ENCODE results near the gene SLC36A1. TPM values are rescaled to one million over a fixed set of nuclear protein-coding genes. Genes with fewer than 3 reads are reported as not detected.

The SLC36A1 gene
- total and polyA plus RNA-seq, 8 donors = 4.0 to 34.5 (median 5.6) TPM

GRCh38 chr5:151459680-151460324 lies 12.4 kb downstream of the SLC36A1 start:
- intact Hi-C loops (cut with DNase I) = loop anchor here in 1 of 2 donors (10.0 kb wide), 1 partner anchor 195 kb away; no protein-coding TSS in a partner anchor
- TF ChIP-seq CTCF (IDR thresholded peaks at IDR 0.05) = no peak
- no peak overlapping the region for H3K27ac ChIP-seq
- no peaks in the 10 kb centered on the region for H3K27me3 ChIP-seq
- peaks cover 0 to 61% of the 10 kb centered on the region in 2 donors for H3K36me3 ChIP-seq
- no peaks in the 10 kb centered on the region for H3K4me1 ChIP-seq
- DNase-seq = no peak
- no peak overlapping the region for H3K4me3 ChIP-seq
- H3K9me3 ChIP-seq = no peaks in the 10 kb centered on the region
- no peak for ATAC-seq

- H3K36me3 ChIP-seq = peaks cover 0 to 76% of the 10 kb centered on the region in 2 donors
- no peaks in the 10 kb centered on the region for H3K27me3 ChIP-seq
- H3K4me1 ChIP-seq = no peaks in the 10 kb centered on the region
- ATAC-seq (no peak), DNase-seq (no peak)
- H3K9me3 ChIP-seq = no peaks in the 10 kb centered on the region
- TF ChIP-seq CTCF (IDR thresholded peaks at IDR 0.05) = no peak
- no peak overlapping the region for H3K27ac ChIP-seq
- no peak overlapping the region for H3K4me3 ChIP-seq
- intact Hi-C loops (cut with DNase I) = no loop called here
These were observed 13.9 kb downstream of the SLC36A1 start for GRCh38 chr5:151461312-151461711.

GRCh38 chr5:151463137-151464029 lies 16.0 kb downstream of the SLC36A1 start:
- DNase-seq = no peak
- Histone ChIP-seq H3K36me3 (peaks cover 0 to 92% of the 10 kb centered on the region in 2 donors), H3K27me3 (no peaks in the 10 kb centered on the region), H3K4me3 (no peak overlapping the region), H3K9me3 (no peaks in the 10 kb centered on the region), H3K27ac (no peak overlapping the region), H3K4me1 (no peaks in the 10 kb centered on the region)
- intact Hi-C loops (cut with DNase I) = no loop called here
- no peak for TF ChIP-seq CTCF (IDR thresholded peaks at IDR 0.05)
- no peak for ATAC-seq

GRCh38 chr5:151464101-151464500 lies 16.7 kb downstream of the SLC36A1 start:
- DNase-seq = no peak
- no peak for TF ChIP-seq CTCF (IDR thresholded peaks at IDR 0.05)
- peaks cover 0 to 89% of the 10 kb centered on the region in 2 donors for H3K36me3 ChIP-seq
- H3K27me3 ChIP-seq = no peaks in the 10 kb centered on the region
- H3K27ac ChIP-seq = no peak overlapping the region
- H3K4me1 ChIP-seq = no peaks in the 10 kb centered on the region
- H3K4me3 ChIP-seq = no peak overlapping the region
- no peak for ATAC-seq
- no peaks in the 10 kb centered on the region for H3K9me3 ChIP-seq
- intact Hi-C loops (cut with DNase I) = no loop called here

- Histone ChIP-seq H3K27ac (no peak overlapping the region), H3K4me1 (no peaks in the 10 kb centered on the region), H3K36me3 (peaks cover 0 to 84% of the 10 kb centered on the region in 2 donors), H3K9me3 (no peaks in the 10 kb centered on the region), H3K4me3 (no peak overlapping the region), H3K27me3 (no peaks in the 10 kb centered on the region)
- no peak for ATAC-seq
- intact Hi-C loops (cut with DNase I) = no loop called here
- no peak for DNase-seq
- TF ChIP-seq CTCF (IDR thresholded peaks at IDR 0.05) = no peak
These were observed 18.1 kb downstream of the SLC36A1 start for GRCh38 chr5:151465476-151465875.

Measured in left lung (tissue), 10 donors.